ENCODE data around the gene MCIDAS. TPM values are rescaled to one million over a fixed set of nuclear protein-coding genes. Genes with fewer than 3 reads are reported as not detected.

Gene MCIDAS
- total RNA-seq, 2 donors from 2014 or later = not detected

GRCh38 chr5:55173687-55174230 lies 53.4 kb downstream of the MCIDAS start:
- peak overlapping the region; percentile 33 to 54 for H3K4me3 ChIP-seq
- peaks cover 16 to 30% of the 10 kb centered on the region in 2 donors for H3K27me3 ChIP-seq
- H3K27ac ChIP-seq = no peak overlapping the region
- peaks cover 0 to 27% of the 10 kb centered on the region in 2 donors for H3K4me1 ChIP-seq
- TF ChIP-seq CTCF (IDR thresholded peaks at IDR 0.05) = no peak
- DNase-seq (ENCODE audit: low spot score) = no peak
- H3K36me3 ChIP-seq = no peaks in the 10 kb centered on the region
- no peaks in the 10 kb centered on the region for H3K9me3 ChIP-seq

GRCh38 chr5:55172937-55173686 lies 54.0 kb downstream of the MCIDAS start, which contains the start of gene CDC20B:
Gene CDC20B (minus strand): TSS chr5:55173177. CDS start chr5:55173000, 177 bp downstream.
- TF ChIP-seq CTCF (IDR thresholded peaks at IDR 0.05) = no peak
- Histone ChIP-seq H3K27me3 (peaks cover 16 to 30% of the 10 kb centered on the region in 2 donors), H3K27ac (no peak within 1 kb of the TSS), H3K4me3 (peak within 1 kb of the TSS; percentile 33 to 54), H3K36me3 (no peaks in the 10 kb centered on the region), H3K9me3 (no peaks in the 10 kb centered on the region), H3K4me1 (peaks cover 0 to 27% of the 10 kb centered on the region in 2 donors)
- no peak for DNase-seq (ENCODE audit: low spot score)

- Histone ChIP-seq H3K4me1 (peaks cover 0 to 27% of the 10 kb centered on the region in 2 donors), H3K36me3 (no peaks in the 10 kb centered on the region), H3K27ac (no peak overlapping the region), H3K9me3 (no peaks in the 10 kb centered on the region), H3K27me3 (peaks cover 16 to 30% of the 10 kb centered on the region in 2 donors), H3K4me3 (peak overlapping the region; percentile 33 to 54)
- TF ChIP-seq CTCF (IDR thresholded peaks at IDR 0.05) = peak; percentile 59 to 87
- DNase-seq (ENCODE audit: low spot score) = no peak
Observed at GRCh38 chr5:55172051-55172899, 54.8 kb downstream of the MCIDAS start.

DNA sequence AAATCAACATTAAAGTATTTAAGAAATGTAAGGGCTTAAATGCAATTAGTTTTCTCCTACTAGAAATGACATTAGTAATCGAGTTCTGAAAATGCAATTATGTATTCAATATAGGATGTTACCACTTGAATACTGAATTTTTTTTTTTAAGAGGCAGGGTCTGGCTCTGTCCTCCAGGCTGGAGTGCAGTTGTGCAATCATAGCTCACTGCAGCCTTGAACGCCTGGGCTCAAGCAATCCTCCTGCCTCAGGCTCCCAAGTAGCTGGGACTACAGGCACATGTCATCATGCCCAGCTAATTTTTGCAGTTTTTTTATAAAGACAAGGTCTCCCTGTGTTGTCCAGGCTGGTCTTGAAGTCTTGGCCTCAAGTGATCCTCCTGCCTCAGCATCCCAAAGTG lies 55.6 kb downstream of the MCIDAS start:
- peaks cover 15 to 28% of the 10 kb centered on the region in 2 donors for H3K27me3 ChIP-seq

More for the DNA sequence above, 55.6 kb downstream of the MCIDAS start:
- H3K27ac ChIP-seq = no peak overlapping the region
- peaks cover 0 to 24% of the 10 kb centered on the region in 2 donors for H3K4me1 ChIP-seq
- DNase-seq (ENCODE audit: low spot score) = no peak
- no peak overlapping the region for H3K4me3 ChIP-seq
- H3K36me3 ChIP-seq = no peaks in the 10 kb centered on the region
- no peaks in the 10 kb centered on the region for H3K9me3 ChIP-seq
- TF ChIP-seq CTCF (IDR thresholded peaks at IDR 0.05) = no peak

MicroRNA genes within 50 kb of the gene (microRNA counts, 767-probe panel; counts per million panel counts)
- 0 to 1,333 counts per million in 2 donors for microRNA hsa-miR-449a
- microRNA hsa-miR-449b-5p = 0 to 31.0 counts per million in 2 donors
- microRNA hsa-miR-449c-5p = 0 to 1,961 counts per million in 2 donors

Small RNA genes lying within 50 kb of the gene (microRNA-seq; reads per million reads assigned to microRNA genes)
- gene MIR449A (ENCODE audit: borderline number of aligned reads in 2 of 2, borderline replicate concordance in 1 of 2) (1.4 to 5.0 reads per million in 2 donors), gene MIR449B (ENCODE audit: borderline number of aligned reads in 2 of 2, borderline replicate concordance in 1 of 2) (0 reads per million in 2 donors), gene MIR449C (ENCODE audit: borderline number of aligned reads in 2 of 2, borderline replicate concordance in 1 of 2) (0 reads per million in 2 donors)

Other genes with a start within 250 kb of the MCIDAS start
- gene ESM1, start 241.7 kb downstream of the MCIDAS start, total RNA-seq = not detected
- under 1 TPM in 1 of 2 donors, not detected in 1; 0.83 TPM for gene GZMK, start 203.1 kb downstream of the MCIDAS start, total RNA-seq
- under 1 TPM in 1 of 2 donors, not detected in 1; 0.55 TPM for gene GZMA, start 124.7 kb downstream of the MCIDAS start, total RNA-seq
- gene GPX8, start 67.1 kb downstream of the MCIDAS start, total RNA-seq = 10 to 100 TPM; 15.7 to 17.5 TPM
- gene CDC20B, start 54.1 kb downstream of the MCIDAS start, total RNA-seq = not detected
- gene CCNO, start 6.3 kb upstream of the MCIDAS start, total RNA-seq = under 1 TPM in 1 of 2 donors, not detected in 1; 0.28 TPM
- 10 to 100 TPM; 17.5 to 20.9 TPM for gene DHX29, start 80.4 kb upstream of the MCIDAS start, total RNA-seq
- 10 to 100 TPM; 56.7 to 86.0 TPM for gene MTREX, start 80.7 kb upstream of the MCIDAS start, total RNA-seq

Measured in right atrium auricular region (tissue), 2 donors.